DMS 273 (cell line): ENCODE measurements around the gene SMG7.
"Not testable (repeated sequence)": the region's sequence is repeated elsewhere in the genome, so short reads cannot be mapped to it uniquely, and the experiment has no call there.

Experiments
- DNase-seq: peaks from one replicate; lab custom pipeline; 2025; ENCODE audit not compliant: unreplicated experiment; lab: John Stamatoyannopoulos, UW

SMG7 gene, protein sequence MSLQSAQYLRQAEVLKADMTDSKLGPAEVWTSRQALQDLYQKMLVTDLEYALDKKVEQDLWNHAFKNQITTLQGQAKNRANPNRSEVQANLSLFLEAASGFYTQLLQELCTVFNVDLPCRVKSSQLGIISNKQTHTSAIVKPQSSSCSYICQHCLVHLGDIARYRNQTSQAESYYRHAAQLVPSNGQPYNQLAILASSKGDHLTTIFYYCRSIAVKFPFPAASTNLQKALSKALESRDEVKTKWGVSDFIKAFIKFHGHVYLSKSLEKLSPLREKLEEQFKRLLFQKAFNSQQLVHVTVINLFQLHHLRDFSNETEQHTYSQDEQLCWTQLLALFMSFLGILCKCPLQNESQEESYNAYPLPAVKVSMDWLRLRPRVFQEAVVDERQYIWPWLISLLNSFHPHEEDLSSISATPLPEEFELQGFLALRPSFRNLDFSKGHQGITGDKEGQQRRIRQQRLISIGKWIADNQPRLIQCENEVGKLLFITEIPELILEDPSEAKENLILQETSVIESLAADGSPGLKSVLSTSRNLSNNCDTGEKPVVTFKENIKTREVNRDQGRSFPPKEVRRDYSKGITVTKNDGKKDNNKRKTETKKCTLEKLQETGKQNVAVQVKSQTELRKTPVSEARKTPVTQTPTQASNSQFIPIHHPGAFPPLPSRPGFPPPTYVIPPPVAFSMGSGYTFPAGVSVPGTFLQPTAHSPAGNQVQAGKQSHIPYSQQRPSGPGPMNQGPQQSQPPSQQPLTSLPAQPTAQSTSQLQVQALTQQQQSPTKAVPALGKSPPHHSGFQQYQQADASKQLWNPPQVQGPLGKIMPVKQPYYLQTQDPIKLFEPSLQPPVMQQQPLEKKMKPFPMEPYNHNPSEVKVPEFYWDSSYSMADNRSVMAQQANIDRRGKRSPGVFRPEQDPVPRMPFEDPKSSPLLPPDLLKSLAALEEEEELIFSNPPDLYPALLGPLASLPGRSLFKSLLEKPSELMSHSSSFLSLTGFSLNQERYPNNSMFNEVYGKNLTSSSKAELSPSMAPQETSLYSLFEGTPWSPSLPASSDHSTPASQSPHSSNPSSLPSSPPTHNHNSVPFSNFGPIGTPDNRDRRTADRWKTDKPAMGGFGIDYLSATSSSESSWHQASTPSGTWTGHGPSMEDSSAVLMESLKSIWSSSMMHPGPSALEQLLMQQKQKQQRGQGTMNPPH

DNA sequence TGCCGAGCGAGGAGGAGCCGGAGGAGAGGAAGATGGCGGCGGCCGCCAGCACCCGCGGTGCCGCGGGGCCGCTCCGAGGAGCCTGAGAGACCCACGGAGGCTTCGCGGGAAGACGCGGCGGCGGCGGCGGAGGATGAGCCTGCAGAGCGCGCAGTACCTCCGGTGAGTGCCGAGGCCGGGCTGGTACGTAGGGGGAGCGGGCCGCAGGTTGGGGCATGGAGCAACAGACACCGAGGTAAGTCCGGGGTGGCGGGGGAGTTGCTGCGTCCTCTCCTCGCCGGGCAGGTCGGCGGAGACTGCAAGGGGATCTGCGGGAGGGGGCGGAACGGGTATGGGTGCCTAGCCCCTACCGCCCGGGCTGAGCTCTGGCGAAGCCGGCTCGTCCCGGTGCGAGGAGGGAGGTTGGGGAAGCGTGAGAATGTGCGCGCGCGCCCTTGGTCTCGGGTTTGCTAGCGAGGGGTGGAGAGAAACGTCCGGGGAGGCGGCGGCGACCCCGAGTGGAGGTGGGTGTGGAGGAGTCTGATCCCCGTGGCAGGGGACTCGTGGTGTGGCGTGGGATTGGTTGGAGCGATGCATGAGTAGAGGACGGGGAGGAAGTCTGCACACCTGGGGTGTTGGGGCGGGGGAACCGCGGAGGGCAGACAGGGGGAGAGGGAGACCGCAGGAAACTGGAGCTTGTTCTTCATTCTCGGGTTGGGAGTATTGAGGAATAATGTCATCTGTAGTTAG is at the start of gene SMG7:
Gene SMG7, plus strand, starts transcription at position 12 of the 729 bp plus-strand sequence. Its CDS starts 122 bp downstream, at position 134.
- DNase-seq: peak; percentile 80

GRCh38 chr1:183423541-183423940 is 48.8 kb upstream of the SMG7 start:
- DNase-seq: no peak

DNA sequence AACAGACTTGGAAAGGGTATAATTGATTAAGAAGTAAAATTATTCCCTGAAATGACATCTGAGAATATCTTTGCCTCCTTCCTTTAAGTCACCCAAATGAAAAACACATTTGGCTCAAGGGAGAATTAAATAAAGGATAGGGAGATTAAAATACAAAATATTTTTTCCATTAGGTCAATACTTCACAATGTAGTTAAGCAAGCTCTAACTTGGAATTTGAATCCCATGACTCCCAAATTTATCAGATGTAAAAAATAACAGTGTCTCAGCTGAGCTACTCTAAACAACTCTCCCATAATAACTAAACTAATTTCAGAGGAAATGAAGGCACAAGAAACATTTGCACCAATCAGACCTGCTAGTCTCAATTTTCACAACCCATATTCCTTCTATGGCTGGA is 47.6 kb upstream of the SMG7 start:
- DNase-seq: no peak

DNA sequence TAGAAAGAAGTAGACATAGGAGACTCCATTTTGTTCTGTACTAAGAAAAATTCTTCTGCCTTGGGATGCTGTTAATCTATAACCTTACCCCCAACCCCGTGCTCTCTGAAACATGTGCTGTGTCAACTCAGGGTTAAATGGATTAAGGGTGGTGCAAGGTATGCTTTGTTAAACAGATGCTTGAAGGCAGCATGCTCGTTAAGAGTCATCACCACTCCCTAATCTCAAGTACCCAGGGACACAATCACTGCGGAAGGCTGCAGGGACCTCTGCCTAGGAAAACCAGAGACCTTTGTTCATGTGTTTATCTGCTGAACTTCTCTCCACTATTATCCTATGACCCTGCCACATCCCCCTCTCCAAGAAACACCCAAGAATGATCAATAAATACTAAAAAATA is 44.7 kb upstream of the SMG7 start:
- DNase-seq: not testable (repeated sequence)

DNA sequence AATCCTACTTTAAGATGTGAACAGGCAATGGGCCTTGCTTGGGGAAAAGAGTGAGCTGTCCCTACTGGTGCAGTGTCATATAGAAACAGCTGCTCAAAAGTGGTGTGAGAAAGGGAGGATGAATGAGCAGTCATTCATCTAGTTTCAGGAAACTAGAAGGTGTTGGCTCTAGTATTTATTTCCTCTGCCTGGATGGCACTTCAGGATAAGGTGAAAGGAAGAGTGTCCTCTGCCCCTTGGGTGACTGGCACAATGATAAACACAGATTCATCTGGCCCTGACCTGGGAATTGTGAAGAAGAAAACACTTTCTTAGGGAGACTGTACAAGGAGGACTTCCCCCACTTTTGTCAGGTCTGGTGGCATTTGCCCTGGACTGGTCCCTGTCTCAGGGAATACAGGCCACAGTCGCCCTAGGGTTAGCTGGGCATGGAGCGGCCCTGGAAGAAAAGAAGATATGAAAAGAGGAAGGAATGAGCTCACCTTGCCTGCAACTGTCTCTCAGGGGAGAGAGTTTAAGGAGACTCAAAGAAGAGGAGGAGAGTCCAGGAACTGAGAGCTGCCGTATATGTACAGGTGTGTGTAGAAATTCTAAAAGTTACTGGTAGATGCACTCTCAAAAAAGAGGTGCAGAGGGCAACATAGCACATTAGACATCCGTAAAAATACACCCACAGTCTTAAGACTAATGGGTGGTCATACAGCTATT is 40.3 kb upstream of the SMG7 start:
- no peak for DNase-seq

DNA sequence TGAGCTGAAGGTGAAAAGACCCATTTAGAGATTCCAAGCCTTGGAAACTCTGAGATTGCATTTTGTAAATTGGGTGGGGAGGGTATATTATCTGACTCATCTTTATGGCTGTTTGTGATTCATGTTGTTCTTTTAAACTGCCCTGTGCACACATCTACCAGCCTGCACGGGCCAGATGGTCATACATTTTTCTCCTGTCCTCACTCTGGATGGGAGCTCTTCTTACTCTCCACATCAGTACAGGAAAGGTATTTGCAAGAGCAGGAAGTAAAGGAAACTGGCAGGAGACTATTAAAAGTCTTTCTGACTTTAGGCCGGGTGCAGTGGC is 39.8 kb upstream of the SMG7 start:
- DNase-seq: peak; percentile 46

- DNase-seq: no peak
These were observed 38.6 kb upstream of the SMG7 start for GRCh38 chr1:183433703-183434102.

DNA sequence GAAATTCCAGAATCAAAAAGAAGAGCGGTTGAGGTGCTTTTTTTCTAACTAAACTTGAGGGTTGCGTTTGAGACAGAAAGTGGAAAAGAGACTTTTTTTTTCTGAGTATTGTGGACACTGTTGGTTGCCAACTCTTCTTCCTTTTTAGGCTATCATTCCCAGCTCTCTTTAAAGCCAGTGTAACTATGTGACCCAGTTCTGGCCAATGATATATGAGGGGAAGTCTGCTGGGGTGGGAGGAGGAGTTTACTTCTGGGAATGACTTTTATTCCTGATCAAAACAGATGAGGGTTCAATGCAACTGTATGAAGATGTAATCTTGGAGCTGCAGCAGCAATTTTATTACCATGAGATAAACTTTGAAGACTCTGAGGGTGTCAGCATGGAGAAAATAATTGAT is 36.8 kb upstream of the SMG7 start:
- no peak for DNase-seq

DNA sequence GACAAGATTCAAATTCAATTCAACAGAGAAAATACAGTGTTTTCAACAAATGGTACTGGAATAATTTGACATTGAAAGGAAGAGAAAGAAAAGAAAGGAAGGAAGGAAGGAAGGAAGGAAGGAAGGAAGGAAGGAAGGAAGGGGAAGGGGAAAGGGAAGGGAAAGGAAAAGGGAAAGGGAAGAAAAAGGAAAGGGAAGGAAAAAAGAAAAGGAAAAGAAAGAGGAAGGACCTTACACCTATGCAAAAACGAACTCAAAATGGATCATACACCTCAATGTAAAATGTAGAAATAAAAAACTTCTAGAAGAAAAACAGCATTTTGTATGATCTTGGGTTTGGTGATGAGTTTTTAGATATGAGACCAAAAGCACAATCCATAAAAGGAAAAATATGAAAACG is 34.2 kb upstream of the SMG7 start:
- no peak for DNase-seq

GRCh38 chr1:183443011-183443410 is 29.3 kb upstream of the SMG7 start:
- peak; percentile 63 for DNase-seq

DNA sequence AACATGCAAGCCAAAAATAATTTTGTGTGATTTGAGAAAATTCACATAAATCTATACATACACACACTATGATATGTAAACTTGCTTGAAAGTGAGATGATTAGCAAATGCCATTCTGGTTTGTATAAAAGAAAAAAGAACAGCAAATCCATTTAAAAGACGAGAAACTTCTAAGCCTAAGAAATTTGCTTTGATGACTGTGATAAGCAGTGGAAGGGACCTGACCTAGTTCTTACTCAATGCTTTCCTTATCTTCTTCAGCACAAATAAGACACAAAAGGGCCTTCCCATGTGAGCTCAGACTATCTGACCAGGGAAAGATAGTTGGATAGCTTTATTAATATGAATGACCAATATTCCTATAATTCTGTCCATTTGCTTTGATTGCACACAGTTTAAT is 28.8 kb upstream of the SMG7 start:
- DNase-seq: no peak

- DNase-seq: peak; percentile 25
These were observed 28.1 kb upstream of the SMG7 start for GRCh38 chr1:183444243-183444642.

GRCh38 chr1:183449223-183449770 is 23.0 kb upstream of the SMG7 start:
- no peak for DNase-seq

- DNase-seq: no peak
These were observed 22.2 kb upstream of the SMG7 start for GRCh38 chr1:183450093-183450492.

- DNase-seq: no peak
These were observed 17.9 kb upstream of the SMG7 start for GRCh38 chr1:183454377-183454776.

DNA sequence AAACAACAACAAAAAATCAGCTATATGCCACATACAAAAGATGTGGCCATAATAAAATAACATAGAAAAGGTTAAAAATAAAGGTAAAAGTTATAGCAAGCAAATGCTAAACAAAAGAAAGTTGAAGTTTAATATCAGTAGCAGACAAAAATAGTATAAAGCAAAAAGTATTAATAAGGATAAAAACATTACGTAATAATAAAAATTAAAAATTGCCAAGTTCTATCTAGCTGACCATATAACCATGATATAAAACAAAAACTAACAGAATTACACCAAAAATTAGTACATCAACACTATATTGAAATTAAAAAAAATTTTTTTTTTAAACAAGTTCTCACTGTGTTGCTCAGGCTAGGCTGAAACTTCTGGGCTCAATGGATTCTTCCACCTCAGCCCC is 15.5 kb upstream of the SMG7 start:
- no peak for DNase-seq

DNA sequence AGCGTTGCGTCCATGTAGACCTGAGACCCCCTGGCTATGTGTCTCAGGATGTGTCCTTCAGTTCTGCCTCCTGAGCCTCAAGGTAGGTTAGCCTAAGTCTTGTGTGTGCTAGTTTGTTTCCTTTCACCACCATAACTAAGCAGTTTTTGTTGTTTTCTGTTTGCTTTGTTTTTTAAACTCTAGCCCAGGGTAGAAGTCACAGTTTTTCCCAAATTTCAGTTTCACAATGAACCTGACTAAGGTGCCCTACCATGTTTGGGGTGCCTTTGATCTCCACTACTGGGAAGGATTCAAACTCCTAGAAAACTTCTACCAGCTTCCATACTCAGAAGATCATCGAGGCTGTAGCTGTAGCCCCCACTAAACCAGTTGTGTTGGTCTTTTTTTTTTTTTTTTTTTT is 14.8 kb upstream of the SMG7 start:
- no peak for DNase-seq

DNA sequence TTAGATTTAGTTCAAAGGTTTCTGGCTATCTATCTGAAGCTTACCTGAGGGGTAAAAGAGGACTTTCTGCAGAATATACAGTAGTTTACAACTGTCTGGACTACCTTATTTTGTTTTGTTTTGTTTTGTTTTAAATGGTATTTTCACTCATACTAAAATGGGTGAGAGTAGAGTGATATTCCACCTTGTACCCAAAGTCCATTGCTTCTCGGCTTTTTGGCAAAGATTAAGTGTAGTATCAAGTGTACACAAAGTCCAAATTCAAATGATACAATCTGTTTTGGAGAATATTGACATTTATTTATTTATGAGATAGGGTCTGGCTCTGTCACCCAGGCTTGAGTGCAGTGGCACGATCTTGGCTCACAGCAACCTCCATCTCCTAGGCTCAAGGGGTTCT is 11.7 kb upstream of the SMG7 start:
- no peak for DNase-seq

GRCh38 chr1:183461350-183461749 is 10.9 kb upstream of the SMG7 start:
- no peak for DNase-seq

GRCh38 chr1:183463566-183463965 is 8.7 kb upstream of the SMG7 start:
- DNase-seq: no peak
